ENCODE measurements around the gene KATNBL1.

DNA sequence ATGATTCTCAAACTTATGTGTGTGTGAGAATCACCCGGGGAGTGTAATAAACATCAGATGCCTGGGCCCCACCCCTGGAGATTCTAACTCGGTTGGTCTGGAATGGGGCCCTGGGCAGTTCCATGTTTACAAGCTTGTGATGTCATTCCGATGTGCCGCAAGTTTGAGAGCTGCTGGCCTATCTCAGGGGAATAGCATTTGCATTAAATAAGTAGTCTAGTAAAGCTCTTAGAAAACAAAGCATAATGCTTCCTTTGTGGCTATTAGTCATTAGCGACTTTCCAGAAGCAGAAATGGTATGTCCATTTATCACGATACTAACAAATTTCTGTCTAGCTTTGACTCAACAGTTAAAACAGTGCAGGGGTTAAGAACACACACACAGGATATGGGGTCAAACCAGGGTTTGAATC, 87.1 kb downstream of the KATNBL1 start:
- TF ChIP-seq, protein P1, sequence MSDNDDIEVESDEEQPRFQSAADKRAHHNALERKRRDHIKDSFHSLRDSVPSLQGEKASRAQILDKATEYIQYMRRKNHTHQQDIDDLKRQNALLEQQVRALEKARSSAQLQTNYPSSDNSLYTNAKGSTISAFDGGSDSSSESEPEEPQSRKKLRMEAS (IDR thresholded peaks at IDR 0.05) = no peak
- TF ChIP-seq RAD21 (IDR thresholded peaks at IDR 0.05; ENCODE audit: low read depth) (no peak), CEBPB (IDR thresholded peaks at IDR 0.05) (no peak), EP300 (IDR thresholded peaks at IDR 0.05; ENCODE audit: borderline replicate concordance) (no peak), TAF1 (IDR thresholded peaks at IDR 0.05; ENCODE audit: low read depth) (no peak), FOXM1 (IDR thresholded peaks at IDR 0.05; ENCODE audit: borderline replicate concordance, low read depth) (no peak)
- TF ChIP-seq, protein P2, sequence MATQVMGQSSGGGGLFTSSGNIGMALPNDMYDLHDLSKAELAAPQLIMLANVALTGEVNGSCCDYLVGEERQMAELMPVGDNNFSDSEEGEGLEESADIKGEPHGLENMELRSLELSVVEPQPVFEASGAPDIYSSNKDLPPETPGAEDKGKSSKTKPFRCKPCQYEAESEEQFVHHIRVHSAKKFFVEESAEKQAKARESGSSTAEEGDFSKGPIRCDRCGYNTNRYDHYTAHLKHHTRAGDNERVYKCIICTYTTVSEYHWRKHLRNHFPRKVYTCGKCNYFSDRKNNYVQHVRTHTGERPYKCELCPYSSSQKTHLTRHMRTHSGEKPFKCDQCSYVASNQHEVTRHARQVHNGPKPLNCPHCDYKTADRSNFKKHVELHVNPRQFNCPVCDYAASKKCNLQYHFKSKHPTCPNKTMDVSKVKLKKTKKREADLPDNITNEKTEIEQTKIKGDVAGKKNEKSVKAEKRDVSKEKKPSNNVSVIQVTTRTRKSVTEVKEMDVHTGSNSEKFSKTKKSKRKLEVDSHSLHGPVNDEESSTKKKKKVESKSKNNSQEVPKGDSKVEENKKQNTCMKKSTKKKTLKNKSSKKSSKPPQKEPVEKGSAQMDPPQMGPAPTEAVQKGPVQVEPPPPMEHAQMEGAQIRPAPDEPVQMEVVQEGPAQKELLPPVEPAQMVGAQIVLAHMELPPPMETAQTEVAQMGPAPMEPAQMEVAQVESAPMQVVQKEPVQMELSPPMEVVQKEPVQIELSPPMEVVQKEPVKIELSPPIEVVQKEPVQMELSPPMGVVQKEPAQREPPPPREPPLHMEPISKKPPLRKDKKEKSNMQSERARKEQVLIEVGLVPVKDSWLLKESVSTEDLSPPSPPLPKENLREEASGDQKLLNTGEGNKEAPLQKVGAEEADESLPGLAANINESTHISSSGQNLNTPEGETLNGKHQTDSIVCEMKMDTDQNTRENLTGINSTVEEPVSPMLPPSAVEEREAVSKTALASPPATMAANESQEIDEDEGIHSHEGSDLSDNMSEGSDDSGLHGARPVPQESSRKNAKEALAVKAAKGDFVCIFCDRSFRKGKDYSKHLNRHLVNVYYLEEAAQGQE (IDR thresholded peaks at IDR 0.05; ENCODE audit: low read depth) = no peak

Data from Ishikawa (cell line).